Stimulated activated CD4-positive, alpha-beta T cell treated with anti-CD3 and anti-CD28 coated beads, Interleukin-1b, Interleukin-23, amount 100 ng/mL, for 24 hours (primary cell): ENCODE data around the gene GPR3.

Source experiments
- DNase-seq, 4 experiments: peaks; one replicate each; pipeline ENCODE4 v3.0.0-alpha.2; 2020; ENCODE audit warnings: low read depth in 4 of 4, low spot score in 1 of 4

Gene GPR3

GRCh38 chr1:27392096-27392777, at the start of gene GPR3:
Gene GPR3, plus strand, starts transcription at chr1:27392622. Its CDS starts 1,177 bp downstream, at chr1:27393799.
- peak; percentile 77 to 93 (median 92) for DNase-seq

- peak in 1 of 4 experiments; percentile 43 for DNase-seq
Observed at GRCh38 chr1:27342778-27343638, 49.4 kb upstream of the GPR3 start.

GRCh38 chr1:27343639-27344025, 48.8 kb upstream of the GPR3 start:
- no peak for DNase-seq

- DNase-seq, result no peak
Observed at GRCh38 chr1:27345272-27345671, 47.1 kb upstream of the GPR3 start.

GRCh38 chr1:27346357-27346756, 46.1 kb upstream of the GPR3 start:
- no peak for DNase-seq

GRCh38 chr1:27346991-27347624, 45.3 kb upstream of the GPR3 start:
- no peak for DNase-seq

GRCh38 chr1:27348861-27349783, 43.3 kb upstream of the GPR3 start:
- no peak for DNase-seq

- no peak for DNase-seq
Observed at GRCh38 chr1:27349784-27350662, 42.4 kb upstream of the GPR3 start.

- DNase-seq, result no peak
Observed at GRCh38 chr1:27350663-27351540, 41.5 kb upstream of the GPR3 start.

GRCh38 chr1:27351541-27352107, 40.8 kb upstream of the GPR3 start:
- no peak for DNase-seq

- no peak for DNase-seq
Observed at GRCh38 chr1:27353166-27353565, 39.3 kb upstream of the GPR3 start.

- DNase-seq, result no peak
Observed at GRCh38 chr1:27353629-27354028, 38.8 kb upstream of the GPR3 start.

GRCh38 chr1:27355683-27356082, 36.7 kb upstream of the GPR3 start:
- DNase-seq, result no peak

- DNase-seq, result no peak
Observed at GRCh38 chr1:27356277-27356618, 36.2 kb upstream of the GPR3 start.

GRCh38 chr1:27356619-27357280, 35.7 kb upstream of the GPR3 start:
- DNase-seq, result no peak

- peak in 3 of 4 experiments; percentile 57 to 74 (median 69) for DNase-seq
Observed at GRCh38 chr1:27357281-27358037, 35.0 kb upstream of the GPR3 start.
